ENCODE results near the gene TTBK2.

- TF ChIP-seq PRRX2 (CRISPR knock-in tag; IDR thresholded peaks at IDR 0.05) (no peak), CREM (CRISPR knock-in tag; IDR thresholded peaks at IDR 0.05) (no peak; the same call in 1 of the 2 replicates), KAT7 (CRISPR knock-in tag; IDR thresholded peaks at IDR 0.05; ENCODE audit: borderline replicate concordance) (no peak), PREB (CRISPR knock-in tag; IDR thresholded peaks at IDR 0.05; ENCODE audit: borderline replicate concordance) (no peak), CREB1 (CRISPR knock-in tag; IDR thresholded peaks at IDR 0.05) (no peak), CTCF (IDR thresholded peaks at IDR 0.05) (no peak), TEAD1 (CRISPR knock-in tag; IDR thresholded peaks at IDR 0.05) (peak; percentile 47; the same call in 1 of the 2 replicates)
These were observed 183.6 kb downstream of the TTBK2 start, which contains the start of gene CDAN1 for GRCh38 chr15:42736793-42737528.

All from WTC11 (cell line).